SK-N-DZ (cell line): Measurements from ENCODE around the gene TRIM72.
"Not testable (repeated sequence)": the region's sequence is repeated elsewhere in the genome, so short reads cannot be mapped to it uniquely, and the experiment has no call there.

Experiments
- DNase-seq: peaks from one replicate; pipeline ENCODE4 v3.0.0-alpha.2; 2015; ENCODE audit warnings: low spot score

The TRIM72 gene

DNA sequence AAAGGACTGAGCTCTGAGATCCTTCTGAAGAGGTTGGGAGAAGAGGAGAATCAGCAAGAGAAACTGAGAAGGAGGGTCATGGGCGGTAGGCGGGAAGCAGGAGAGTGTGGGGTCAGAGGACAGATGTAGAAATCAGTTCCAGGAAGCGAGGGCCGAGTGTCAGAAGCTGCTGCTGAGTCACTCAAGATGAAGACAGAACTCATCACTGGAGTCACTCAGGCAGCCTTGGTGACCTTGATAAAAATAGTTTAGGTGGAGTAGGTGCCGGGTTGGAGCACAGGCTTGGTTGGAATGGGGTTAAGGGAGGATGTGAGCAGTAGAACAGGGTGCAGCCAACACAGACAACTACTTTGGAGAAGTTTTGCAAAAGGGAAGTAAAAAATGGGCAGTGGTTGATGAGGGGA, 39.7 kb downstream of the TRIM72 start:
- DNase-seq, result no peak

DNA sequence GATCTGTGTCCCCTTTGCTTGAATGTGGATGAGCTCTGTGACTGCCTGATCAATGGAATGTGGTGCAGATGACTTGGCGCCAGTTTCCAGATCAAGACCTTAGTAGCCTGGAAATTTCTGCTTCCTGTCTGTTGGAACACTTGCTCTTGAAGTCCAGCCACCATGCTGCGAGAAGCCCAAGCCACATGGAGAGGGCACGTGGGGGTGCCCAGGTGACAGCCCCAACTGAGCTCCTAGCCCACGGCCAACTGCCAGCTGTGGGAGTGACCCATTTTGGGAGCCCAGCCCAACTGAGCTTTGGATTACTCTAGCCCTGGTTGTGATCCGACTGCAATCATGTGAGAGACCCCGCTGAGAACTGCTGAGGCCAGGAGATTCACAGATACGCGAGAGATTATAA, 42.5 kb downstream of the TRIM72 start:
- DNase-seq, result no peak

- DNase-seq, result no peak
Observed at GRCh38 chr16:31258366-31258765, 44.4 kb downstream of the TRIM72 start.

- no peak for DNase-seq
Observed at GRCh38 chr16:31260136-31260931, 46.4 kb downstream of the TRIM72 start.

DNA sequence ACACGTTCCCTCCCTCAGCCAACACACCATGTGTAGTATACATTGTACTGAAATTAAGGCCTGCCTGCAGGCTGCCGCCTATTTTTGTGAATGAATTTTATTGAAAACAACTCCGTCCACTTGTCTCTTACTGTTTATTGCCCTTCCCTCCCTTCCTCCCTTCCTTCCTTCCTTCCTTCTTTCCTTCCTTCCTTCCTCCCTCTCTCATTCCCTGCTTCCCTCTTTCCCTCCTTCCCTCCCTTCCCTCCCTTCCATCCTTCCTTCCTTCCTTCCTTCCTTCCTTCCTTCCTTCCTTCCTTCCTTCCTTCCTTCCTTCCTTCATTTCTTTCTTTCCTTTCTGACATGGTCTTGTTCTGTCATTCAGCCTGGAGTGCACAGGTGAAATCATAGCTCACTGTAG, 48.2 kb downstream of the TRIM72 start:
- DNase-seq, result no peak

DNA sequence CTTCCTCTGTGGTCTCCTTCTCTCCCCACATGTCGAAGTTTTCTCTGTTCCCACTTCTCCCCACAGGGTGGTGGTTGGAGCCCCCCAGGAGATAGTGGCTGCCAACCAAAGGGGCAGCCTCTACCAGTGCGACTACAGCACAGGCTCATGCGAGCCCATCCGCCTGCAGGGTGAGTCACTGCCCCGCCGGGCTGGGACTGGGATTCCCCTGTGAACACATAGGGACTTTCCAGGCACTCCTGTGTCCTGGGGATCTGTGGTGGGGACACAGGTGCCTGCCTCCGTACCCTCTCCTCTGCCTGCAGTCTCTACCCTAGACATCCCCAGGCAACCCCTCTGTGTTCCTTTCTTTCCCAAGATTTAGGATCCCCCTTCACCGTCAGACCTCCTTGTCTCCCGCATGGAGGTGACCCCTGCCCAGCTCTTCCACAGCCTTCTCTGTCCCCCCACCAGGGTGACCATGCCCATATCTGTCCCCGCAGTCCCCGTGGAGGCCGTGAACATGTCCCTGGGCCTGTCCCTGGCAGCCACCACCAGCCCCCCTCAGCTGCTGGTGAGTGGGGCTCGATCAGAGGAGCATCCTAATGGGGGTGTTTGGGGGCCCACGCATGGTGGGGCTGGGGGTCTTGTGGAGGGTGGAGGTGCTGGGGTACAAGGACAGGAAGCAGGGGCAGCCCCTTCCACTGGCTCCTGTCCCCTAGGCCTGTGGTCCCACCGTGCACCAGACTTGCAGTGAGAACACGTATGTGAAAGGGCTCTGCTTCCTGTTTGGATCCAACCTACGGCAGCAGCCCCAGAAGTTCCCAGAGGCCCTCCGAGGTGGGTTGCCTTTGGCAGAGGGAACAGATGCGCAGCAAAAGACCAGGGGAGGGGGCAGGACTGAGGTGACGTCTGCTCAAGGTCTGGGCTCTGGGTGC, 51.7 kb downstream of the TRIM72 start:
- no peak for DNase-seq

DNA sequence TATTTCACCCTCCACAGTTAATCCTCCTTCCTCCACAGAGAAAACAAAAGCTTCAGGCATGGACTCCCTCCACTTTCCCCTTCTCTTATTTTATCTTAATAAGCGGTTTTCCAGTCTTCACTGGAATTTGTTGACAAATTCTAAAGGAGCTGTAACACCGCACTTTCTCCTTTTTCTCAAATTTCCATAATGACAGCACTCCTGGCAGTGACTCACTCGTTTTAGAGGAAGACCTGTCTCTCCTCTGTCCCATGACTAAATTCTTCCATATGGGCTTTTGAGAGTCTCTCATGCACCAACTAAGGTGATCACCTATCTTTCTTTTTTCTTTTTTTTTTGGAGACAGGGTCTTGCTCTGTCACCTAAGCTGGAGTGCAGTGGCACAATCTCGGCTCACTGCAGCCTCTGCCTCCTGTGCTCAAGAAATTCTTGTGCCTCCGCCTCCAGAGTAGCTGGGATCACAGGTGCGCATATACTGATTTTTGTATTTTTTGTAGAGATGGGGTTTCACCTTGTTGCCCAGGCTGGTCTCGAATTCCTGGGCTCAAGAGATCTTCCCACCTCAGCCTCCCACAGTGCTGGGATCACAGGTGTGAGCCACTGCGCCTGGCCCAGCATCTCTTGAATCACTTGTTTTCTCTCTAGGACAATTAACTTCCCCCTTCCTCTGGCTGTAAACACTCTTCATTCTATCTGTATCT, 53.6 kb downstream of the TRIM72 start:
- DNase-seq, result no peak

DNA sequence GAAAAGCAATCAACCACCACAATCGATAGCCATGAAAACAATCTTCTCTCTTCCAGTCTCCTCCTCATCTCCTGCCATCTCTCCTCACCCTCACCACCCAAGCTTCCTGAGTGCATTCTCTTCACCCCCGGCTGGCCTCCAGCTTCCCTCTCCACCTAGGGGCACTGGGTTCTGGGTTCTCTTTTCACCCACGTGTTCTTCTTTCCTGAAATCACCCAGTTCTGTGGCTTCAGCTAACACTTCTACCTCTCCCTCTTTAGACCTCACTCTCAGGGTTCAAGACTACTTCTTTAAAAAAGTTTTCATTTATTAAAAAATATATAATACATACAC, 54.1 kb downstream of the TRIM72 start:
- no peak for DNase-seq

GRCh38 chr16:31268891-31269290, 55.0 kb downstream of the TRIM72 start:
- no peak for DNase-seq

GRCh38 chr16:31269541-31269940, 55.6 kb downstream of the TRIM72 start:
- DNase-seq, result no peak

GRCh38 chr16:31269973-31270372, 56.1 kb downstream of the TRIM72 start:
- DNase-seq, result not testable (repeated sequence)

DNA sequence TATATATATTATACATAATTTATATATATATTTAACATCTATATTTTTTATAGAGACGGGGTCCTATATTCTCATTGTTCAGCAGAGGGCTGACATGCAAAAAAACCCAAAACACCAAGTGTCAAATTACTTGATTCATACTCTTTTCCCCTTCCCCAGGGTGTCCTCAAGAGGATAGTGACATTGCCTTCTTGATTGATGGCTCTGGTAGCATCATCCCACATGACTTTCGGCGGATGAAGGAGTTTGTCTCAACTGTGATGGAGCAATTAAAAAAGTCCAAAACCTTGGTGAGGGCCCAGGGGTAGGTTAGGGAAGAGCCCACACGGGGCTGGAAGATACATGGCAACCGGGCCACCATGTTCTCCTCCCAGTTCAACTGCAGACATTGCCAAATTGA, 56.9 kb downstream of the TRIM72 start:
- DNase-seq, result no peak

GRCh38 chr16:31271621-31272190, 57.8 kb downstream of the TRIM72 start:
- no peak for DNase-seq

DNA sequence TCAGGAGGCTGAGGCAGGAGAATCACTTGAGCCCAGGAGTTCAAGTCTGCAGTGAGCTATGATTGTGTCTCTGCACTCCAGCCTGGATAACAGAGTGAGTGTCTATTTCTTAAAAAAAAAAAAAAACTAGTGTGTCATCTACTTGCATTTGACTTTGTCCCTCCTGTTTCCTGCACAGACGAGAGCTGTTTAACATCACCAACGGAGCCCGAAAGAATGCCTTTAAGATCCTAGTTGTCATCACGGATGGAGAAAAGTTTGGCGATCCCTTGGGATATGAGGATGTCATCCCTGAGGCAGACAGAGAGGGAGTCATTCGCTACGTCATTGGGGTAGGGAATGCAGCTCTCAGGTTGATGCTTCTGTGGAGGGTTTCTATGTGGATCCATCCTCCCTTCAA, 59.3 kb downstream of the TRIM72 start:
- no peak for DNase-seq

- no peak for DNase-seq
Observed at GRCh38 chr16:31273676-31274075, 59.8 kb downstream of the TRIM72 start.

DNA sequence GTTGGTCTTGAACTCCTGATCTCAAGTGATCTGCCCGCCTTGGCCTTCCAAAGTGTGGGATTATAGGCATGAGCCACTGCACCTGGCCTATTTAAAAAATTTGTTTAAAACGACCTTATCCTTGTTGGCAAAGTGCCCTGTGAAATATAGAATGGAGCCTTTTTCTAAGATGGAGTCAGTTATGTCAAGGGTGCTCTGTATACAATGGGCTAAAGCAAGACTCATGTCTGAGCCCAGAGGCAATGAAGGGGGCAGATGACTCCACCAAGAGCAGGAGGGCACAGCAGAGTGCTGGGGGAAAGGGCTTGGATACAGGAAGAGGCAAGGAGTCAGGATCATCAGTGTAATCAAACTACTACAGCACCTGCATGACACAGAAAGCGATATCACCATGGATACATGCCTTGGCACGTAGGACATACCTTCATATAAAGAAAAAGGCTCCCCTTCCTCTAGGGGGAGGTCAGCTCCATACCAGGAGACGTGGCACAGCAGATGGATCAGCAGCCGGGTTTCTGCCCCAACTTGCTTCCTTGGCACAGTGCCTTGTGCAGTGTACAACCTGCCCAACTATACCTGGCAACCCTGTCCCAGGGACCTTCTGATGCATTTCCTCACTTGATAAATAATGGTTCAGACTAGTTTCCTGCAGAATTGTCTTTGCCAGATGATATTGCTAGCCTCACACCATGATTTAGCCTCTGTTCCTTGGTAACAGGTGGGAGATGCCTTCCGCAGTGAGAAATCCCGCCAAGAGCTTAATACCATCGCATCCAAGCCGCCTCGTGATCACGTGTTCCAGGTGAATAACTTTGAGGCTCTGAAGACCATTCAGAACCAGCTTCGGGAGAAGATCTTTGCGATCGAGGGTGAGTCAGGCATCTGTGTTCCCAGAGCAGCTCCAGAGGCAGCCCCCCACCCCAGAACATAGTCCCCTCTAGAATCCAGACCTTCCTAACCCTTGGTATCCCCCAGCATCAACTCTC, 61.2 kb downstream of the TRIM72 start:
- DNase-seq, result no peak

DNA sequence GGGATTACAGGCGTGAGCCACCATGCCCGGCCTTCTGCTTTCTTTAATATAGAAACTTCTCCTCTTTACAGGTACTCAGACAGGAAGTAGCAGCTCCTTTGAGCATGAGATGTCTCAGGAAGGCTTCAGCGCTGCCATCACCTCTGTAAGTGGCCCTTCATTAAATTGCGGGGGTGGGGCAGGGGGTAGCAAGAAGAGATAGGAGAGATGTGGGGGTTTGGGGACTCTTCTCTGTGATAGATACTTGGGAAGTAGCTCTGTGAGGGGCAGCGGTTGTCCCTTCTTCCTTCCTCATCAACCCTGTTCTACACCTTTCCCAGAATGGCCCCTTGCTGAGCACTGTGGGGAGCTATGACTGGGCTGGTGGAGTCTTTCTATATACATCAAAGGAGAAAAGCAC, 62.7 kb downstream of the TRIM72 start:
- no peak for DNase-seq

DNA sequence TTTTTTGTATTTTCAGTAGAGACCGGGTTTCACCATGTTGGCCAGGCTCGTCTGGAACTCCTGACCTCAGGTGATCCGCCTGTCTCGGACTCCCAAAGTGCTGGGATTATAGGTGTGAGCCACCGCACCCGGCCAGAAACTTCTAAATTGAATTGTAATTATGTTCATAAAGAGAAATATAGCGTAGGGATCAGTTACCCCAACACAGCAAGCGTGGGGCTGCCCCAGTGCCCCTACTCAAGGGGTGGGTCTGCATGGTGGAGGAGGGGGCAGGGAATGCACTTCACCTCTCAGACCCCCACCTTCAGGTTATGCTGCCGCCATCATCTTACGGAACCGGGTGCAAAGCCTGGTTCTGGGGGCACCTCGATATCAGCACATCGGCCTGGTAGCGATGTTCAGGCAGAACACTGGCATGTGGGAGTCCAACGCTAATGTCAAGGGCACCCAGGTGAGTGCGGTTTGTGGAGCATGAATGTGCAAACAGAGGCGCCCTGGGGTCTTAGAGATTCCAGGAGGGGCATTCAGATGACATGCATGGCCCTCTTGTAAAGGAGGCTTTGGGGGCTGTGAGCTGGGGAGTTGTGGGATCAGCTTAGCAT, 63.8 kb downstream of the TRIM72 start:
- DNase-seq, result no peak

DNA sequence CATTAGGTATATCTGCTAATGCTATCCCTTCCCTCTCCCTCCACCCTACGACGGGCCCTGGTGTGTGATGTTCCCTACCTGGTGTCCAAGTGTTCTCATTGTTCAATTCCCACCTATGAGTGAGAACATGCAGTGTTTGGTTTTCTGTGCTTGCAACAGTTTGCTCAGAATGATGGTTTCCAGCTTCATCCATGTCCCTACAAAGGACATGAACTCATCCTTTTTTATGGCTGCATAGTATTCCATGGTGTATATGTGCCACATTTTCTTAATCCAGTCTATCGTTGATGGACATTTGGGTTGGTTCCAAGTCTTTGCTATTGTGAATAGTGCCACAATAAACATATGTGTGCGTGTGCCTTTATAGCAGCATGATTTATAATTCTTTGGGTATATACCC, 64.9 kb downstream of the TRIM72 start:
- DNase-seq, result not testable (repeated sequence)
